ENCODE measurements around the gene NEUROD2. TPM values are rescaled to one million over a fixed set of nuclear protein-coding genes. Genes with fewer than 3 reads are reported as not detected.
A peak's percentile ranks its signal among the peaks of the same experiment; 100 is the strongest.

Gene NEUROD2
- total RNA-seq, 1 experiment from 2014 or later: not detected

GRCh38 chr17:39619786-39620101 lies 12.0 kb upstream of the NEUROD2 start:
- no peak for DNase-seq
- CTCF ChIA-PET: no interaction called here
- no peaks in the 10 kb centered on the region for H3K9me3 ChIP-seq (ENCODE audit: low read length)
- no peak for ATAC-seq
- POLR2A ChIA-PET (ENCODE audit: unreplicated experiment): no interaction called here
- no peak overlapping the region for H3K9ac ChIP-seq (ENCODE audit: low read length)
- H3K4me1 ChIP-seq (ENCODE audit: insufficient read depth, low read length): no peaks in the 10 kb centered on the region
- BruUV-seq (replicated peaks): no TSS peak
- no peaks in the 10 kb centered on the region for H3K27me3 ChIP-seq (ENCODE audit: low read length)
- no peaks in the 10 kb centered on the region; the same call in 1 of the 2 replicates for H3K36me3 ChIP-seq (ENCODE audit: low read depth, low read length)
- no peak for TF ChIP-seq EZH2 (IDR thresholded peaks at IDR 0.05; ENCODE audit: low read length, unreplicated experiment)
- TF ChIP-seq, protein P1, sequence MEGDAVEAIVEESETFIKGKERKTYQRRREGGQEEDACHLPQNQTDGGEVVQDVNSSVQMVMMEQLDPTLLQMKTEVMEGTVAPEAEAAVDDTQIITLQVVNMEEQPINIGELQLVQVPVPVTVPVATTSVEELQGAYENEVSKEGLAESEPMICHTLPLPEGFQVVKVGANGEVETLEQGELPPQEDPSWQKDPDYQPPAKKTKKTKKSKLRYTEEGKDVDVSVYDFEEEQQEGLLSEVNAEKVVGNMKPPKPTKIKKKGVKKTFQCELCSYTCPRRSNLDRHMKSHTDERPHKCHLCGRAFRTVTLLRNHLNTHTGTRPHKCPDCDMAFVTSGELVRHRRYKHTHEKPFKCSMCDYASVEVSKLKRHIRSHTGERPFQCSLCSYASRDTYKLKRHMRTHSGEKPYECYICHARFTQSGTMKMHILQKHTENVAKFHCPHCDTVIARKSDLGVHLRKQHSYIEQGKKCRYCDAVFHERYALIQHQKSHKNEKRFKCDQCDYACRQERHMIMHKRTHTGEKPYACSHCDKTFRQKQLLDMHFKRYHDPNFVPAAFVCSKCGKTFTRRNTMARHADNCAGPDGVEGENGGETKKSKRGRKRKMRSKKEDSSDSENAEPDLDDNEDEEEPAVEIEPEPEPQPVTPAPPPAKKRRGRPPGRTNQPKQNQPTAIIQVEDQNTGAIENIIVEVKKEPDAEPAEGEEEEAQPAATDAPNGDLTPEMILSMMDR (conservative IDR thresholded peaks at IDR 0.05; ENCODE audit: low read depth, low read length): no peak
- TF ChIP-seq EZH2phosphoT487 (IDR thresholded peaks at IDR 0.05; ENCODE audit: borderline replicate concordance, low read length): no peak
- H3K4me3 ChIP-seq (ENCODE audit: low read length): no peak overlapping the region
- intact Hi-C loops (cut with micrococcal nuclease): loop anchor here (5.0 kb wide), 1 partner anchor 133 kb away; no protein-coding TSS in a partner anchor
- H3K4me2 ChIP-seq (ENCODE audit: low read length): no peak overlapping the region
- H3K27ac ChIP-seq (ENCODE audit: low read length): no peak overlapping the region
- no peaks in the 10 kb centered on the region for H4K20me1 ChIP-seq (ENCODE audit: low read length)
- no peaks in the 10 kb centered on the region for H3K9me2 ChIP-seq (replicated peaks; ENCODE audit: low read length)
- H3F3A ChIP-seq (ENCODE audit: low read length, unreplicated experiment): no peaks in the 10 kb centered on the region
- H3K79me2 ChIP-seq (ENCODE audit: low read length): no peaks in the 10 kb centered on the region
- no peak overlapping the region for H2AFZ ChIP-seq (ENCODE audit: low read length)

GRCh38 chr17:39618956-39619785 lies 11.5 kb upstream of the NEUROD2 start:
- BruUV-seq (replicated peaks): no TSS peak
- no peak for TF ChIP-seq EZH2phosphoT487 (IDR thresholded peaks at IDR 0.05; ENCODE audit: borderline replicate concordance, low read length)
- TF ChIP-seq, protein P1 (conservative IDR thresholded peaks at IDR 0.05; ENCODE audit: low read depth, low read length): no peak
- no peak for TF ChIP-seq EZH2 (IDR thresholded peaks at IDR 0.05; ENCODE audit: low read length, unreplicated experiment)
- peak overlapping the region; percentile 98 for H3K4me2 ChIP-seq (ENCODE audit: low read length)
- peak overlapping the region; percentile 93; the same call in 1 of the 2 replicates for H2AFZ ChIP-seq (ENCODE audit: low read length)
- ChIA-PET POLR2A (ENCODE audit: unreplicated experiment) (no interaction called here), CTCF (no interaction called here)
- H3K4me1 ChIP-seq (ENCODE audit: insufficient read depth, low read length): no peaks in the 10 kb centered on the region
- no peak for DNase-seq
- no peaks in the 10 kb centered on the region for H3K27me3 ChIP-seq (ENCODE audit: low read length)
- intact Hi-C loops (cut with micrococcal nuclease): loop anchor here (1.0 kb wide), 1 partner anchor 46 kb away; no protein-coding TSS in a partner anchor
- no peaks in the 10 kb centered on the region for H3K9me2 ChIP-seq (replicated peaks; ENCODE audit: low read length)
- no peaks in the 10 kb centered on the region for H3F3A ChIP-seq (ENCODE audit: low read length, unreplicated experiment)
- ATAC-seq: no peak
- H3K27ac ChIP-seq (ENCODE audit: low read length): no peak overlapping the region
- no peaks in the 10 kb centered on the region for H3K79me2 ChIP-seq (ENCODE audit: low read length)
- no peaks in the 10 kb centered on the region; the same call in 1 of the 2 replicates for H3K36me3 ChIP-seq (ENCODE audit: low read depth, low read length)
- H4K20me1 ChIP-seq (ENCODE audit: low read length): no peaks in the 10 kb centered on the region
- H3K9me3 ChIP-seq (ENCODE audit: low read length): no peaks in the 10 kb centered on the region
- H3K9ac ChIP-seq (ENCODE audit: low read length): no peak overlapping the region
- peak overlapping the region; percentile 76; the same call in 1 of the 2 replicates for H3K4me3 ChIP-seq (ENCODE audit: low read length)

Measured in PC-3 (cell line).